Panc1 (cell line): ENCODE measurements around the gene SRGAP2B.
"Not testable (repeated sequence)": the region's sequence is repeated elsewhere in the genome, so short reads cannot be mapped to it uniquely, and the experiment has no call there.

Source experiments
- POLR2AphosphoS5 ChIP-seq: IDR thresholded peaks from 2 replicates; pipeline ENCODE4 v1.6.1; 2012; ENCODE audit warnings: mild to moderate bottlenecking, low read depth, low read length, moderate library complexity
- SIN3A ChIP-seq: IDR thresholded peaks from 2 replicates; pipeline ENCODE4 v1.6.1; 2012; ENCODE audit warnings: low read depth, mild to moderate bottlenecking, low read length, moderate library complexity, borderline replicate concordance; ENCODE audit not compliant: insufficient read depth
- TCF7L2 ChIP-seq: IDR thresholded peaks from 2 replicates; pipeline ENCODE4 v1.6.1; 2011; ENCODE audit warnings: mild to moderate bottlenecking, low read depth, low read length, inconsistent platforms
- TF ChIP-seq, protein P1 (sequence below), 2 experiments: IDR thresholded peaks; 2 replicates each; pipeline ENCODE4 v1.6.1; 2011 to 2012; ENCODE audit warnings: low read depth in 2 of 2, control low read depth in 1 of 2, low read length in 1 of 2, mild to moderate bottlenecking in 1 of 2, moderate library complexity in 1 of 2; ENCODE audit not compliant: insufficient read depth in 1 of 2
- TF ChIP-seq, protein P2 (sequence below): fragments of 450-650 bp; IDR thresholded peaks from 2 replicates; pipeline ENCODE4 v1.5.1; 2017; ENCODE audit warnings: mild to moderate bottlenecking

DNA sequence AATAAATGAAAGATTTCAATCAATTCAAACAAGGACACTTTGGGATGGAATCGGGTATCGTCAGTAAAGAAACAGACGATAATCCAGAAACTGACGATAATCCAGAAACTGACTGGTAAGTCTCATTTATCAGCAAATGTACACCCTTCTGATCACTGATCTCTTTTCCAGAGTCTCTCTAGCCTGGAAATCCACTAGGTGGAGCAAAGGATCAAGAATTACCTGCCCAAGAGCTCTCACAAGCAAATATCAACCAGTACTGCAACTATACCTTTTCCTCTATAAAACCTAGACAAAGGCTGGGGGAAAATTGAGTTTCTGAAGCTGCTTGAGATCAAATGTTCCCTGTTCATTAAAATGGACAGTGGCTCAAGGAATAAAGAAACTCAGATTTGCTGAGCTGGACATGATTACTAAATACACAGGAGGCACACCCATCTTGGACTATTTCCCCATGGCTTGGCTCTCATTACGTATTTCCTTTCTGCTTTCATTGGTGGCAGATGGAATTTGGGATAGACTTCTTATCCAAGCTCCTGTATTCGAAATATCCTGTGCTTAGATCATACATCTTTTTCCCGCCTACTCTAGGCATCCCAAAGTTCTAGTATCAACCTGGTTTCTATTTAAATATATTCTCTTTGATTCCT is 29.0 kb upstream of the SRGAP2B start:
- TF ChIP-seq, protein P1, sequence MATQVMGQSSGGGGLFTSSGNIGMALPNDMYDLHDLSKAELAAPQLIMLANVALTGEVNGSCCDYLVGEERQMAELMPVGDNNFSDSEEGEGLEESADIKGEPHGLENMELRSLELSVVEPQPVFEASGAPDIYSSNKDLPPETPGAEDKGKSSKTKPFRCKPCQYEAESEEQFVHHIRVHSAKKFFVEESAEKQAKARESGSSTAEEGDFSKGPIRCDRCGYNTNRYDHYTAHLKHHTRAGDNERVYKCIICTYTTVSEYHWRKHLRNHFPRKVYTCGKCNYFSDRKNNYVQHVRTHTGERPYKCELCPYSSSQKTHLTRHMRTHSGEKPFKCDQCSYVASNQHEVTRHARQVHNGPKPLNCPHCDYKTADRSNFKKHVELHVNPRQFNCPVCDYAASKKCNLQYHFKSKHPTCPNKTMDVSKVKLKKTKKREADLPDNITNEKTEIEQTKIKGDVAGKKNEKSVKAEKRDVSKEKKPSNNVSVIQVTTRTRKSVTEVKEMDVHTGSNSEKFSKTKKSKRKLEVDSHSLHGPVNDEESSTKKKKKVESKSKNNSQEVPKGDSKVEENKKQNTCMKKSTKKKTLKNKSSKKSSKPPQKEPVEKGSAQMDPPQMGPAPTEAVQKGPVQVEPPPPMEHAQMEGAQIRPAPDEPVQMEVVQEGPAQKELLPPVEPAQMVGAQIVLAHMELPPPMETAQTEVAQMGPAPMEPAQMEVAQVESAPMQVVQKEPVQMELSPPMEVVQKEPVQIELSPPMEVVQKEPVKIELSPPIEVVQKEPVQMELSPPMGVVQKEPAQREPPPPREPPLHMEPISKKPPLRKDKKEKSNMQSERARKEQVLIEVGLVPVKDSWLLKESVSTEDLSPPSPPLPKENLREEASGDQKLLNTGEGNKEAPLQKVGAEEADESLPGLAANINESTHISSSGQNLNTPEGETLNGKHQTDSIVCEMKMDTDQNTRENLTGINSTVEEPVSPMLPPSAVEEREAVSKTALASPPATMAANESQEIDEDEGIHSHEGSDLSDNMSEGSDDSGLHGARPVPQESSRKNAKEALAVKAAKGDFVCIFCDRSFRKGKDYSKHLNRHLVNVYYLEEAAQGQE (IDR thresholded peaks at IDR 0.05; ENCODE audit: insufficient read depth in 1 of 2, low read depth in 2 of 2, low read length in 1 of 2), result not testable (repeated sequence)
- TF ChIP-seq, protein P2, sequence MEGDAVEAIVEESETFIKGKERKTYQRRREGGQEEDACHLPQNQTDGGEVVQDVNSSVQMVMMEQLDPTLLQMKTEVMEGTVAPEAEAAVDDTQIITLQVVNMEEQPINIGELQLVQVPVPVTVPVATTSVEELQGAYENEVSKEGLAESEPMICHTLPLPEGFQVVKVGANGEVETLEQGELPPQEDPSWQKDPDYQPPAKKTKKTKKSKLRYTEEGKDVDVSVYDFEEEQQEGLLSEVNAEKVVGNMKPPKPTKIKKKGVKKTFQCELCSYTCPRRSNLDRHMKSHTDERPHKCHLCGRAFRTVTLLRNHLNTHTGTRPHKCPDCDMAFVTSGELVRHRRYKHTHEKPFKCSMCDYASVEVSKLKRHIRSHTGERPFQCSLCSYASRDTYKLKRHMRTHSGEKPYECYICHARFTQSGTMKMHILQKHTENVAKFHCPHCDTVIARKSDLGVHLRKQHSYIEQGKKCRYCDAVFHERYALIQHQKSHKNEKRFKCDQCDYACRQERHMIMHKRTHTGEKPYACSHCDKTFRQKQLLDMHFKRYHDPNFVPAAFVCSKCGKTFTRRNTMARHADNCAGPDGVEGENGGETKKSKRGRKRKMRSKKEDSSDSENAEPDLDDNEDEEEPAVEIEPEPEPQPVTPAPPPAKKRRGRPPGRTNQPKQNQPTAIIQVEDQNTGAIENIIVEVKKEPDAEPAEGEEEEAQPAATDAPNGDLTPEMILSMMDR, result not testable (repeated sequence)
- TF ChIP-seq POLR2AphosphoS5, SIN3A, TCF7L2: not testable (repeated sequence)
